ENCODE results near the gene CNIH2.

DNA sequence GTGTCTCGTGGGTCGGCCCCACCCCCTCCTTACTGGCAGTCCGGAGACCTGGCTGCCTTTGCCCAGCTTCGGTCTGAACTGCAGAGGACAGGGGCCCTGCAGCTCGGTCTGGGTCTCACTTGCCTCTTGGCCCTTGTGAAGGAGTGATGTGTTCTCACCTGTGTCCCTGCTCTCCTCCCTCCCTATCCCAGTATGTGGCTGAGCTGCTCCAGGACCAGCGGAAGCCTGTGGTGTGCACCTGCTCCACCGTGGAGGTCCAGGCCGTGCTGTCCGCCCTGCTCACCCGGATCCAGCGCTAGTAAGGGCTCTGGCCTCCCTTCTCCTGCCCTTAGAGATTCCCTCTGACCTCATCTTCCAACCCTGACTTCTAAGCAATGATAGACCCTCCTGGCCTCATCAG is 45.2 kb upstream of the CNIH2 start:
- TF ChIP-seq, protein P1, sequence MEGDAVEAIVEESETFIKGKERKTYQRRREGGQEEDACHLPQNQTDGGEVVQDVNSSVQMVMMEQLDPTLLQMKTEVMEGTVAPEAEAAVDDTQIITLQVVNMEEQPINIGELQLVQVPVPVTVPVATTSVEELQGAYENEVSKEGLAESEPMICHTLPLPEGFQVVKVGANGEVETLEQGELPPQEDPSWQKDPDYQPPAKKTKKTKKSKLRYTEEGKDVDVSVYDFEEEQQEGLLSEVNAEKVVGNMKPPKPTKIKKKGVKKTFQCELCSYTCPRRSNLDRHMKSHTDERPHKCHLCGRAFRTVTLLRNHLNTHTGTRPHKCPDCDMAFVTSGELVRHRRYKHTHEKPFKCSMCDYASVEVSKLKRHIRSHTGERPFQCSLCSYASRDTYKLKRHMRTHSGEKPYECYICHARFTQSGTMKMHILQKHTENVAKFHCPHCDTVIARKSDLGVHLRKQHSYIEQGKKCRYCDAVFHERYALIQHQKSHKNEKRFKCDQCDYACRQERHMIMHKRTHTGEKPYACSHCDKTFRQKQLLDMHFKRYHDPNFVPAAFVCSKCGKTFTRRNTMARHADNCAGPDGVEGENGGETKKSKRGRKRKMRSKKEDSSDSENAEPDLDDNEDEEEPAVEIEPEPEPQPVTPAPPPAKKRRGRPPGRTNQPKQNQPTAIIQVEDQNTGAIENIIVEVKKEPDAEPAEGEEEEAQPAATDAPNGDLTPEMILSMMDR (IDR thresholded peaks at IDR 0.05), result no peak
- no peak for TF ChIP-seq POLR2A (IDR thresholded peaks at IDR 0.05)
